Urothelium cell line (cell line): Measurements from ENCODE around the gene NEK6.

Experiments
- DNase-seq: peaks from one replicate; pipeline ENCODE4 v3.0.0; 2011; ENCODE audit warnings: low spot score, mixed read lengths
- FAIRE-seq: peaks from 2 replicates; lab custom pipeline; 2011; peaks lifted over from hg19 to GRCh38; lab: Jason Lieb, UNC

Gene NEK6

DNA sequence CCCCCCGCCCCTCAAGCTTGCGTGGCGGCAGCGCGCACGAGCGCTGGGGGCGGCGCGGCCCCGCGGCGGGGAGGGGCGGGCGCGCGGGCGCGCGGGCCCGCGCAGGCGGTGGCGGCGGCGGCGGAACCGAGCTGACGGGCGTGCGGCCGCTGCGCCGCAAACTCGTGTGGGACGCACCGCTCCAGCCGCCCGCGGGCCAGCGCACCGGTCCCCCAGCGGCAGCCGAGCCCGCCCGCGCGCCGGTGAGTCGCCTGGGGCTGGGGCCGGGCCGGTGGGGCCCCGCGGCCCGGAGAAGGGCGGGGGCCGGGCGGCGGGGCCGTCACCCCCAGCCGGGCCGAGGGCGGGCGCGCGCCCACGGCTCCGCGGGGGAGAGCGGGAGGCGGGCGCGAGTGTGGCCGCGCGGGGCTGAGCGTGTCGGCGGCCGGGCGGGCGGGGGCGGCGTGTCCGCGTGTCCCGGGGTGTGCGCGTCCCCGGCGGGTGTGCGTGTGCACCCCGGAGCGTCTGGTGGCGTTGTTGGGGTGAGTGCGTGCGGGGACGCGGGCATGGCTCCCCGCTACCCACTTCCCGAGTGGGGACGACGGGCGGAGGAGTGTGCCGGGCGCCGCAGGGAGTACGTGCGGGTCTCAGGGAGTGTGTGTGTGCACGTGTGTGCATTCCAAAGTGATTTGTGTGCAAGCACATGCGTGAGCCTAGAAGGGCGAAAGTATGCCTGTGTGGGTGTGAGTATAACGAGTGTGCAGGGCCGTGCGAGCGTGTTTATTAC is at the start of gene NEK6:
Gene NEK6 (plus strand): TSS at position 106 of the 763 bp plus-strand sequence. CDS start 44,016 bp downstream, outside the sequence.
- DNase-seq (peak; percentile 62), FAIRE-seq (no peak)

DNA sequence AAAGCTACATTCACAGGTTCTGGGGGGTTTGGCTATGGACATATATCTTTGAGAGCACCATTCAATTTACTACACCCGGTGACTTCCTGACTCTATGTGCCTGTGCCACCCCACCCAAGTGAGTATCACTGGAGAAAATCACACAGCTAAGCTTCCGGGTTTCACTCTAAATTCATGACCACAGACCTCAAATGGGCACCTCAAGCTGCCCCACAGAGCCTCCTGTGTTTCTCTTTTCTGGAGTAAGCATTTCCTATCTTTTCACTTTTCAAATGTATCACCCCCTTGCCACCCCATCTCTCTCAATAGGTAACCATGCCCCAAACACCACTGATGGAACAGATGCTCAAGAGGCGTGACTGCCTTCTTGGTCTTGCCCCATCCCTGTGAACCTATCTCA is 49.2 kb upstream of the NEK6 start:
- no peak for FAIRE-seq
- no peak for DNase-seq

DNA sequence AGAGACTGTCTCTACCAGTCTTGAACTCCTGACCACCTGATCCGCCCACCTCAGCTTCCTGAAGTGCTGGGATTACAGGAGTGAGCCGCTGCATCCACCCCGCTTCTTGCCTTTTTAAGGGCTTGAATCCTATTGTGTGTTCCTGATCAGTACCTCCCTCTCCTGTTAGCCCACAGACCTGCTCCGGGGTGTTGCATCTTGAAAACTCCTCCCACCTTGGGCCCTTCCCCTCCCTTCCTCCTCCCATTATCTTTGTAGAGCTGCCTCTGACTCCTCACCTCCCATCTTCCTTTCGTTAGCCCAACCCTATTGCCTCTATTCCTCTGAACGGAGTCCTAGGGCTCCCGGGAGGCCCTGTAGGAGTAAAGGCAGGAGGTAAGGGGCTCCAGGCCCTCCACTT is 48.5 kb upstream of the NEK6 start:
- DNase-seq (no peak), FAIRE-seq (no peak)

DNA sequence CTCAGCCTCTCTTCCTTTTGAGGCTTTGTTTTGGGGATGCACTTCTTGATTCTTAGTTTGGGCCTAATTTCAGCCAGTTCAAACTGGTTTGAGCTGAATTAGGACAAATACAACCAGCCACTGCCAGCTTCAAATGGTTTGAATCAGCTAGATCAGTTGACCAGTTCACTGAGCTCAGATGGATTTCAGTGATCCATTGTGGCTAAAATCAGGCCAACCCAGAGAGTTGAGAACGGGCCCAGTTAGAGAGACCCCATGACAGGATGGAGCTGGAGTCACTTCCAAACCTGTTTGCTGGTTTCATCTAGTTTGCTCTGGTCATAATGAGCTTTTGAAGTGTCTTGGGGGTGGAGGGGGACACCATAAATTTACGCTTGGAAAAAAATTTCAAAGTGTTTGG is 48.0 kb upstream of the NEK6 start:
- DNase-seq (no peak), FAIRE-seq (no peak)

DNA sequence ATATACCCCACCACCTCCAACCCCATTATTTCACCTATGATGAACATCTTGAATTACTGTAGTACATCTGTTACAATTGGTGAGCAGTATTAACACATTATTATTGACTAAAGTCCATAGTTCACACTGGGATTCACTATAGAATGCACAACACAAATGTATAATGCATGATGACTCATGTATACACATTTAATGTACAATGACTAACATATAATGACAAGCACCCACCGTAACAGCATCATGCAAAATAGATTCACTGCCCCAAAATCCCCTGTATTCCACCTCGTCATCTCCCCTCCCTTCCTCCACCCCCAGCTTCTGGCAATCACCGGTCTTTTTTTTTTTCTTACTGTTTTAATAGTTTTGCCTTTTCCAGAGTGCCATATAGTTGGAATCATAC is 47.1 kb upstream of the NEK6 start:
- FAIRE-seq = no peak
- no peak for DNase-seq

DNA sequence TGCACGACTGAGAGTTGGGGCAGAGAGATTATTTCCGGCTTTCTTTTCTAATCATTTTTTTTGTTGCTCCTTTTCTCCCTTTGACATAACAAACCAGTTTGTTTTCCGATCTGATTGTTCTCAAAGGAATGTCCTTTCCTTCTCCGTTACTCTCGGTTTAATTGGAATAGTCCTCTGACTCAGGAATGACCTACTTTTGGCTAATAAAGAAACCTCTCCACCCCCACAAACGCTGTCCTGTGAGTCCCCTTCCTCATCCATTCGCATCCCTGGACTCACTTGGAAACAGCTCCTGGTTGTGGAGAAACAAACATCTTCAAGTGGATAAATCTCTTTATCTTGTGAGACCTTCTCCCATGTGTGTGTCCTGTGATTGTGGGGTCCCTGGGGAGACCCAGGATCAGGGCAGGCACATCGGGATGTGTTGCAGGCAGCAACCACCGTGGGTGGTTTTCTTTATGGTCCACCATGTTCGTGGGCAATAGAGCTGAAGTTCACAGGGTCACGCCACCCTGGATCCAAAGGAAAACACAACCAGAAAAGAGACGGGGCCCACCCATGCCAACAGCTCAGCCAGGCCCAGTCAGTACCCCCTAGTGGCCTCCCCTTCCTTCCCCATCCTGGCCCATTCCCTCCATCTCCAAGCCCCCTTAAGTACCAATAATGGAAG is 45.2 kb upstream of the NEK6 start:
- DNase-seq (peak; percentile 28), FAIRE-seq (no peak)

DNA sequence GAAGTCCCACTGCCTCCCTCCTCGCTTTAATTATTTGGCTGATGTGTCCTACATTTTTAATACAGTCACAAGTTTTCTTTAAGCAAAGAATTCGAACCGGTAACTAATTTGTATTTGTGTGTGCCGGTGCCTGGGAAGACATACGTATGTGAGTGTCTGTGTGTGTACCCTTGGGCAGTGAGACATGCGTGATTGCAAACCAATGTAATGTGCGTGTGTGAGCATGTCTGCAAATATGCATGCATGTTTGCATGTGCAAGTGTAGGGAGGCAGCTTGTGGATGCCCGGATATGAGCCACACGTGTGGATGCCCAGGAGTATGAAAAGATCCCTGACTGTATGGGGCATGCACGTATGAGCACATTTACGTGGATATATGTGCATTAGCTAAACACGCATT is 44.4 kb upstream of the NEK6 start:
- DNase-seq = no peak
- no peak for FAIRE-seq

DNA sequence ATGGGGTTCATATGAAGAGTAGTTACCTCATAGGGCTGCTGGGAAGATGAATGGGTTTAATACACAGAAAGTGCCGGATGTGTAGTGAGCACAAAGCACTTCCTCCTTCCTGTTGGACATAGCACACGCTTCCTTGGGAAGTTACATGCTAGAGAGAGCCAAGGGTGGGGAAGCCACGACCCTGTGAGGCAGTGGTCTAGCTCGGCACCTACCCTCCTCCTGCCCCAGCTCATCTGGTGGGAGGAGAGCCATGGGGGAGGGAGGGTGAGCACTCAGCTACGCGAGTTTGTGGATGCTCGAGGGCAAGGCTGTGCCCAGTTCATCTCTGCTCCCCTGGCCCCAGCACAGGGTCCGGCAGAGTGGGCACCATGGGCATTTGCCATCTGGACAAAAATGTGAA is 43.6 kb upstream of the NEK6 start:
- no peak for DNase-seq
- no peak for FAIRE-seq

DNA sequence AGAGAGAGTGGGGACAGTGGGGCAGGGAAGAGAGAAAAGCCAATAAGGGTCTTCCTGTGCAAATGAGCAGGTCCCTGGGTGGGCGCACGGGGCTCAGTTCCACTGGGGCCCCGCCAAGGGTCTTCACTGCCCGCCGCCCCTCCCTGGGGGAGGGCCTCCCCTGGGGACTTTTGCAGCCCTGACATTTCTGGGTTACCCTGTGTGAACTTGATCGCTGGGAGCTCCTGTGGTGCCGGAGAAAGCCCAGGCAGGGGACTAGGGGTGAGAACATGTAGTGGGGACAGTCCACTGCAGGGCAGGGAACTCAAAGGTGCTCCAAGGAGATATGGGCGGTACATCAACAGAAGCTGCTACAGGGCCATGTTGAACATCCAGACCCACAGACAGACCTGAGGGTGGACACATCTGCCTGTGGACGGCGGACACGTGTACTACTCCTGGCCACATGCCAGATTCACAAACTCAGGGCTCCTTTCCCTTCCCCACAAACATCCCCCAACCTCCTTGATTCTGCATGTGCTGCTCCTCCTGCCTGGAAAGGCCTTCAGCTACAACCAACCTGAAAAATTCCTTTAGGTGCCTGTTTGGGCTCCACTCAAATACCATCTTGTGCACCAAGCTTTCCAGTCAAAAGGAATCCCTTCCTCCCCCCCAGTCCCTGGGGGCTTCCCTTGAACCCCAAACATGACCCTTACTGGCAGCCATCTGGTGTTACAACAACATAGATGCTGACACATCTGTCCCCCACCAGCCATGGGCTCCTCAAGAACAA is 43.0 kb upstream of the NEK6 start:
- FAIRE-seq = no peak
- no peak for DNase-seq

DNA sequence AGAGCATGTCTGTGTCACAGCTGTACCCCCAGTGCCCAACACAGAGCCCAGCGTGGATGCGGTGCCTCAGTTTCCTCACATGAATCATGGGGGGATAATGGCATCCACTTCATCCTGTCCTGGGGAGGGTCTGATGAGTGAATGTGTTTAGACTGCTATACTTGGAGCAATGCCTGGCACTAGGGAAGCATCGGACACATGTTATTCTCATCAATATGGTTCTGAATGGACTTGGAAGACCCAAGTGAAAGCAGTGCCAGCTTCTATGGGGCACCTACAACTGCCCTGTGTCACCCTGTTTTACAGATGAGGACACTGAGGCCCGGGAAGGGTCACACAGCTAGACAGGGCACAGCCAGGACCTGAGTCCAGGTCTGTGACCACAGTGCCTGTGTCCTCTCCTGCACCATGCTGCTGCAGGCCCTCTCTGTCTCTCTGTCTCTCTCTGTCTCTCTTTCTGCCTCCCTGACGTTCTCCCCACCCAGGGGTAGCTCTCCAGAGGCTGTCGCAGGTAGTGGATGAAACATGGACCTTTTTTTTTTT is 42.3 kb upstream of the NEK6 start:
- DNase-seq (no peak), FAIRE-seq (no peak)

DNA sequence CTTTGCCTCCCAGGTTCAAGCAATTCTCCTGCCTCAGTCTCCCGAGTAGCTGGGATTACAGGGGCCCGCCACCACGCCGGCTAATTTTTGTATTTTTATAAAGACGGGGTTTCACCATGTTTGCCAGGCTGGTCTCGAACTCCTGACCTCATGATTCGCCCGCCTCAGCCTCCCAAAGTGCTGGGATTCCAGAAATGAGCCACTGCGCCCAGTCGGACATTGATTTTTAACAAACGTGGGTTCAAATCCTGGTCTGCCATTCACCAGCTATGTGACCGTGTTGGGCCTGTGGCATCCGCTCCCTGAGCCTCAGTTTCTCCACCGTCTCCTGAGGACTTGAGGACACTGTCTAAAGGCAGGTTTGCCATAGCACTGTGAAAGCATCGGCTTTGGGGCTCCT is 41.8 kb upstream of the NEK6 start:
- DNase-seq (no peak), FAIRE-seq (no peak)

DNA sequence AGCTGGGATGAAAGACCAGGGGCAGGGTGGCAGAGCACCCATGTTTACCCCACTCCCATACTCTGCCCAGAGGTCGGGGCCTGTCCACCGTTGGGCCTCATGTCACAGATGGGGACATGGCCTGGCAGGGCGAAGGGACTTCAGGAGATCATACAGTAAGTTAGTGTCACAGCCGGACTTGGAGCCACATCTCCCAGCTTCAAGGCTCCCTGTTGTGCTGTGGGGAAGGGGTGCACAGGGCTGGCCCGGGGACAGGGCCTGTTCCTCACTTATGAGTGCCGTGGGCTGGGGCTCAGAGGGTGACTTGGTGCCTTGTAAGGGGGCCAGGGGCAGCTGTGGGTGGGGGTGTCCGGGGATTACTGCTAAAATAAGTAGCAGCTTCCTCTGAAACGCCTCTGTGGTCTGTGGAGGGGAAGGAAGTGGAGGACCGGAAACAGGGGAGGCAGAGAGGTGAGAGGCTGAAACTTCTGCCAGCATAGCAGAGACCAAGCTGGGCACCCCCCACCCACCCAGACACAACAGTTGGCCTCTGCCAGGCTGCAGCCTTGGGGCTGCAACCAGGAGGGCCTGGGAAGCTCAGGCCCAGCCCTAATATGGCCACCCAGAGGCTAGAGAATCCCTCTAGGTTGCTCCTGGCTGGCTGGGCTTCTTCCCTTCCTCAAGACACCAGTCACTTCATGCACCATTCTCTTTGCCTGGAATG is 41.1 kb upstream of the NEK6 start:
- DNase-seq = no peak
- FAIRE-seq = no peak

DNA sequence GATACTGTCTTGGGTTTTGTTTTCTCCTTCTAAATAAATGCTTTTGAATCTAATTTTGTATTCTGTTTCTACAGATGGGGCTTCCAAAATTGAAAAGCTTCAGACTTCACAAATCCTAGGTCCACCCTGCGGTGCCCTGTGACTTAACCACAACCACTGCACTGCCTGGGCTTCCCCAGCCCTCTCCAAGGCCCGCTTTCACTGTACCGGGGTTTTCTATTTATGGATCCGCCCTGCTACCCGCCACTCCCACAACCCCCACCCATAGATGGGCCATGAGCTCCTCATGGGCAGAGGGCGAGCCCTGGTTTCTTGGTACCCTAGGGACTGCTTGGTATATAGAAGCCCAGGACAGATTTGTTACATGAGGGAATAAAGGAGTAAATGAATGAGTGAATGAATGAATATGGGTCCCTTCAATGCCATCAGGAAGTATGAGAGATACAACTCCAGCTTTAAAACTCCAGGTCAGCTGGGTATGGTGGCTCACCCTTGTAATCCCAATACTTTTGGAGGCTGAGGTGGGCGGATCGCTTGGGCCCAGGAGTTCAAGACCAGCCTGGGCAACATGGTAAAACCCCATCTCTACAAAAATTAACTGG is 39.8 kb upstream of the NEK6 start:
- DNase-seq (no peak), FAIRE-seq (no peak)

DNA sequence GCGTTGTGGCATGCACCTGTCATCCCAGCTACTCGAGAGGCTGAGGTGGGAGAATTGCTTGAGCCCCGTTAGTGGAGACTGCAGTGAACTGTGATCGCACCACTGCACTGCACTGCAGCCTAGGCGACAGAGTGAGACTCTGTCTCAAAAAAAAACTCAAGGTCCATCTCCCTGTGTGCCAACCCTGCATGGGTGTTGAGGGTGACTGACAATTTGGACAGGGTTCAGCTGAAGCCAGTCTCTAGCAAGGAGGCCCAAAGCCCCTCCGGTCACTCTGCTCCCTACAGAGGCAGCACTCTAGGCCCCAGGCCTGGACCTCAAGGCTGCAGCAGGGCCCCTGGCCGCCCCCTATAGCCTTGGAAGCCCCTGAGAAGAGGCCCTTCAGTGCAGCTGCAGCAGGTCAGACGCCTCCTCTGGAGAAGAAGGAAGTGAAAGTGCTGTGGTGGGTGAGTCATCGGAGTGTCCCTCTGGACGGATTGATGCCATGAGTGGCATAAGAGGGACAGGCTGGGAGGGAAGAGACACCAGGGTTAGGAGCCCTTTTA is 39.2 kb upstream of the NEK6 start:
- DNase-seq = peak; percentile 59
- FAIRE-seq = no peak

DNA sequence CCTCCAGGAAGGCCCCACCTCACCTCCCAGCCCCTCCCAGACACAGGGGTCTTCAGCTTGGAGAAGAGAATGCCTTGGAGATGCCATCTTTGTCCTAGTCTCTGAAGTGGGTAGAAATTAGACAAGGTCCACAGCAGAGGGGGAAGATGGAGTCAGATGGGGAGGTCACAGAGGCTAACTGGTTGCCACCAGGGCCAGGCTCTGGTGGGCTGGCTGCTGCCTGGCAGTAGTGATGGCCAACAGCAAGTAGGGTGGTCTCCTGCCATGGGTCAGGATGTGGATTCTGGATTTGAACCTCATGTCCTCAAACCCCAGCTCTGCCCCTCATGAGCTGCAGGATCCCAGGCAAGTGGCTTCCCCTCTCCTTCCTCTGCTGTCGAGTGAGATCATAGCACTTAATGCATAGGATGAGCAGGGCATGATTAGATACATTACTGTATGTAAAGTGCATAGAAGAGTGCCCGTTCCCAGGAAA is 38.7 kb upstream of the NEK6 start:
- DNase-seq = no peak
- no peak for FAIRE-seq

DNA sequence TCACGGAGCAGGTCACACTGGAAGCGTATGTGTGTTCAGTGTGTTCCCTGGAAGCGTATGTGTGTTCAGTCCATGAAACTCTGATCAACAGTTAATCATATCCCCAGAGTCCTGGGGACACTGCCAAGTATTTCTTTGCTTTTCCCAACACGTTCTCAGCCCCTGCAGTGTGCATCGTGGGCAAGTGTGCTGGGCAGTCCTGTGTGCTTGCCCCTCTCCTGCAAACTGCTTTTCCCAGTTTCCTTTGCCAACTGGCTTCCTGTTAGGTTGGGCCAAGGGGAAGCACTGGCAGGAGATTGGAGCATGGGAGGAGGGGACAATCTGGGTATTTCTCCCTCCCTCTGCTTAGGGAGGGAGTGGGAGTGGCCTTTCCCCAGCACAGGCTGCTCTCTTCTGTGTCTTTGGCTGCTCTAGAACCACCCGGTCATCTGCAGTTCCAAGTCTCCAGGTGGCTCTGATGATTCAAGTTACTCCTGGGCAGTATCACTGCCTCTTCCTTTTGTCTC is 36.8 kb upstream of the NEK6 start:
- no peak for FAIRE-seq

DNA sequence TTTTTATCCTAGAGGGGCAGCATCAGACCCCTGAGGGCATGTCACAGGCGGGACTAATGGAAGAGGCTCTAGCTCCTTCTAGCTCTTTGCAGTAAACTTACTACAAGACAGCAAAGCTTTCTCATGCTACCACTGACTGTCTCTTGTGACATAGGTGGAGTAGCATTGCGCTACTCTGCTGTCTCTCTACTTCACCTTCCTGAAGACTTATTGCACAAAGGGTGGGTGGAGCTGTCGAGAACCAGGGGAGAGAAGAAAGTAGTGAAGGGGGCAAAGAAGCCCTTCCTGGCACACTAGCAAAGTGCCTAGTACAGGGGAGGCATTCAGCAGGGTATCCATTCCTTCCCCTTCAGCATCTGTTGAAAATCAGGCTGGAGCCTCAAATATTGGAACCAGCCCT is 36.1 kb upstream of the NEK6 start:
- no peak for FAIRE-seq
- no peak for DNase-seq

More for the DNA sequence above, 36.8 kb upstream of the NEK6 start:
- no peak for DNase-seq

DNA sequence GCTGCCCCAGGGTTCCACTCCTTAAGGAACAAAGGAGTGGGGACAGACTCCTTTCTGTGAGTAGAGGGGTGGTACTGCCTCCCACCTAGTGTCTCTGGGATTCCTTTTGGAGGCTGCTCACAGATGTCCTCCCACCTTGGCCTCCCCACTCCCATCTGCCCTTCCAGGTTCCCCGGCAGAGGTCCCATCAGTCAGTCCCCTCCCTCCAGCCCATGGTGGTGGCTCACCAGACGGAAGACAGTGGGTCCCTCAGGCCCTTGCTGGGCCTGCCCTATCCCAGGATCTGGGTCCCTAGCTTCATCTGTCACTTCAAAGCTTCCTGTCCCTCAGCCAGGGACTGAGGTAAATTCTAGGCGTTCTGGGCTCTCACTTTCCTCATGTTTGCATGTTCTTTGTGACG is 35.6 kb upstream of the NEK6 start:
- no peak for DNase-seq
- FAIRE-seq = no peak

DNA sequence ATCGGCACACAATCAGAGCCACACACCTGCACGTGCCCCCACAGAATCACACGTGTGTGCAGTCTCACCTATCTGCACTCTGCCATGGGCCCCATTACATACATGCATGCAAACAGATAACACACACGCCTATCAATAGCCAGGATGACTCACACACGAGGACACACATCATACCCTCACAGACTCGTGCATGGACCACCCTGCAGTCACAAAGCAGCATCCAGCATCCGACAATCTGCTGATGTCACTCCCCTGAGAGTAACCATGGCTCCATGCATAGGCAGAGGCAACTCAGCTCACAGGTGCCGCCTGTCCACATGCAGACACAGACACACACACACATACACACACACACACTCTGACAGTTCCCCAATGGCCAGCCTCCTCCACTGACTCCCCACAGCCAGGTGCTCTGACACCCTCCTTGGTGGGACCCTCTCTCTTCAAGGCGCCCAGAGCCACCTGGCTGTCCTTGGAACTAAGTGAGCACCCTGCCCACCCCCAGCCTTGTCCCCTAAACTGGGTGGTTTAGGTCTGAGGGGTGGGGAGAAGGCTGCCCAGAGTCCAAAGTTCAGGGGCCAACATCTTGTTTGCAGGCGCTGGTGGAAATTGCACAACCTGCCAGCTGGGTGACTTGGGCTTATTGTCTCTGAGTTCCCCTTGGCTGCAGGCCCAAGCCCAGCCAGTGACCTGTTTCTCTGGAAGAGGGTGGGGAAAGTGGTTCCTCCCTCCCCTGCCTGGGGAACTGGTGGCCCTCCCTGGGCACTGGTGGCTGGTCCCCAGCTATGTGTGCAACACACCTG is 34.6 kb upstream of the NEK6 start:
- DNase-seq (peak; percentile 19), FAIRE-seq (no peak)
